Endodermal cell (in vitro differentiated cells): Measurements from ENCODE around the gene GCHFR. TPM values are rescaled to one million over a fixed set of nuclear protein-coding genes. Genes with fewer than 3 reads are reported as not detected.
A peak's percentile ranks its signal among the peaks of the same experiment; 100 is the strongest.

ENCODE experiments used
- DNase-seq: peaks from one replicate; pipeline ENCODE4 v3.0.0-alpha.2; 2017
- H3K27ac ChIP-seq: 2 replicates; pipeline ENCODE4 v1.5.1; 2013; ENCODE audit warnings: mild to moderate bottlenecking, low read depth, low read length, moderate library complexity
- H3K27me3 ChIP-seq: 2 replicates; pipeline ENCODE4 v1.6.1; 2013; ENCODE audit warnings: mild to moderate bottlenecking, low read length, moderate library complexity; ENCODE audit not compliant: insufficient read depth, control insufficient read depth, poor library complexity, severe bottlenecking
- H3K36me3 ChIP-seq: 2 replicates; pipeline ENCODE4 v1.7.0; 2013; ENCODE audit warnings: mild to moderate bottlenecking, low read length, moderate library complexity; ENCODE audit not compliant: control insufficient read depth, insufficient read depth
- H3K4me1 ChIP-seq: one replicate; pipeline ENCODE4 v1.7.0; 2013; ENCODE audit warnings: low read length; ENCODE audit not compliant: control insufficient read depth, insufficient read depth
- H3K4me3 ChIP-seq: 2 replicates; pipeline ENCODE4 v1.5.1; 2013; ENCODE audit warnings: mild to moderate bottlenecking, low read length, moderate library complexity
- H3K9ac ChIP-seq: 2 replicates; pipeline ENCODE4 v1.6.1; 2013; ENCODE audit warnings: mild to moderate bottlenecking, low read length, moderate library complexity; ENCODE audit not compliant: poor library complexity, severe bottlenecking; ENCODE audit errors: extremely low read depth
- H3K9me3 ChIP-seq: 2 replicates; pipeline ENCODE4 v1.6.1; 2013; ENCODE audit warnings: mild to moderate bottlenecking, low read length, moderate library complexity; ENCODE audit not compliant: control insufficient read depth
- H3K27ac Mint-ChIP-seq: 2 replicates; pipeline ENCODE4 v1.8.0; 2020; ENCODE audit warnings: mixed read lengths
- H3K27me3 Mint-ChIP-seq: 2 replicates; pipeline ENCODE4 v1.8.0; 2021; ENCODE audit warnings: mild to moderate bottlenecking, mixed read lengths; ENCODE audit not compliant: insufficient read depth
- H3K36me3 Mint-ChIP-seq: 2 replicates; pipeline ENCODE4 v1.8.0; 2020; ENCODE audit warnings: low read depth, mixed read lengths
- H3K4me1 Mint-ChIP-seq: 2 replicates; pipeline ENCODE4 v1.8.0; 2020; ENCODE audit warnings: mixed read lengths
- H3K4me3 Mint-ChIP-seq: 2 replicates; pipeline ENCODE4 v1.8.0; 2020; ENCODE audit warnings: mild to moderate bottlenecking, moderate library complexity, mixed read lengths
- H3K9me3 Mint-ChIP-seq: 2 replicates; pipeline ENCODE4 v1.8.0; 2020; ENCODE audit warnings: mild to moderate bottlenecking, mixed read lengths
- WGBS, 2 experiments: methylation state at CpG; one replicate each; pipeline versions ENCODE4 v1.1.5 to v1.1.7; 2013; ENCODE audit warnings: missing lambda C conversion rate in 2 of 2, mixed read lengths in 1 of 2; ENCODE audit not compliant: insufficient coverage in 1 of 2, insufficient read length in 1 of 2; 5-methylcytosine and 5-hydroxymethylcytosine counted together
- total RNA-seq, 2 donors: library from RNA; stranded (reverse); fragmentation: NEBNext Ultra II Directional in 1 of 2; extraction: Animal tissue kit (Norgen Biotek cat#: 25700) in 1 of 2; gene quantifications; 2 replicates in 1 of 2; 3 replicates in 1 of 2; pipeline ENCODE4 v1.2.1, GENCODE V29; 2021
- TF ChIP-seq, protein P1 (sequence below): fragments of 200-600 bp; sonication (generic); conservative IDR thresholded peaks from 2 replicates; pipeline ENCODE4 v1.5.0; 2021; ENCODE audit warnings: antibody characterized with exemption, mild to moderate bottlenecking

Gene GCHFR
- total RNA-seq, 2 donors from 2014 or later: 33.6 to 47.1 TPM

- no peak for DNase-seq
- H3K9ac ChIP-seq: no peak overlapping the region
- TF ChIP-seq, protein P1, sequence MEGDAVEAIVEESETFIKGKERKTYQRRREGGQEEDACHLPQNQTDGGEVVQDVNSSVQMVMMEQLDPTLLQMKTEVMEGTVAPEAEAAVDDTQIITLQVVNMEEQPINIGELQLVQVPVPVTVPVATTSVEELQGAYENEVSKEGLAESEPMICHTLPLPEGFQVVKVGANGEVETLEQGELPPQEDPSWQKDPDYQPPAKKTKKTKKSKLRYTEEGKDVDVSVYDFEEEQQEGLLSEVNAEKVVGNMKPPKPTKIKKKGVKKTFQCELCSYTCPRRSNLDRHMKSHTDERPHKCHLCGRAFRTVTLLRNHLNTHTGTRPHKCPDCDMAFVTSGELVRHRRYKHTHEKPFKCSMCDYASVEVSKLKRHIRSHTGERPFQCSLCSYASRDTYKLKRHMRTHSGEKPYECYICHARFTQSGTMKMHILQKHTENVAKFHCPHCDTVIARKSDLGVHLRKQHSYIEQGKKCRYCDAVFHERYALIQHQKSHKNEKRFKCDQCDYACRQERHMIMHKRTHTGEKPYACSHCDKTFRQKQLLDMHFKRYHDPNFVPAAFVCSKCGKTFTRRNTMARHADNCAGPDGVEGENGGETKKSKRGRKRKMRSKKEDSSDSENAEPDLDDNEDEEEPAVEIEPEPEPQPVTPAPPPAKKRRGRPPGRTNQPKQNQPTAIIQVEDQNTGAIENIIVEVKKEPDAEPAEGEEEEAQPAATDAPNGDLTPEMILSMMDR: no peak
- H3K4me1 Mint-ChIP-seq: peaks cover 6% of the 10 kb centered on the region
- no peaks in the 10 kb centered on the region for H3K27me3 ChIP-seq
- peaks cover 38% of the 10 kb centered on the region for H3K36me3 ChIP-seq
- peaks cover 19% of the 10 kb centered on the region for H3K36me3 Mint-ChIP-seq
- H3K27me3 Mint-ChIP-seq: no peaks in the 10 kb centered on the region
- no peak overlapping the region for H3K4me3 Mint-ChIP-seq
- H3K4me3 ChIP-seq: no peak overlapping the region
- 97% methylated on average over 4 of the region's 4 CpGs; no CpG with 5 or more reads in 1 of the 2 experiments for WGBS, 2 experiments
- H3K4me1 ChIP-seq: no peaks in the 10 kb centered on the region
- H3K9me3 Mint-ChIP-seq: no peaks in the 10 kb centered on the region
- no peak overlapping the region for H3K27ac Mint-ChIP-seq
- no peaks in the 10 kb centered on the region for H3K9me3 ChIP-seq
- H3K27ac ChIP-seq: no peak overlapping the region
Observed at GRCh38 chr15:40750885-40751284, 13.0 kb upstream of the GCHFR start.

GRCh38 chr15:40751745-40752144 is 12.1 kb upstream of the GCHFR start:
- TF ChIP-seq, protein P1: no peak
- peaks cover 19% of the 10 kb centered on the region for H3K36me3 Mint-ChIP-seq
- 94 to 98% methylated on average over 6 to 12 of the region's 12 CpGs for WGBS, 2 experiments
- Histone ChIP-seq H3K27ac (no peak overlapping the region), H3K4me3 (no peak overlapping the region), H3K9ac (no peak overlapping the region), H3K27me3 (no peaks in the 10 kb centered on the region), H3K36me3 (peaks cover 38% of the 10 kb centered on the region), H3K4me1 (no peaks in the 10 kb centered on the region), H3K9me3 (no peaks in the 10 kb centered on the region)
- no peak for DNase-seq
- H3K4me3 Mint-ChIP-seq: no peak overlapping the region
- H3K9me3 Mint-ChIP-seq: no peaks in the 10 kb centered on the region
- H3K27ac Mint-ChIP-seq: no peak overlapping the region
- peaks cover 7% of the 10 kb centered on the region for H3K4me1 Mint-ChIP-seq
- no peaks in the 10 kb centered on the region for H3K27me3 Mint-ChIP-seq

DNA sequence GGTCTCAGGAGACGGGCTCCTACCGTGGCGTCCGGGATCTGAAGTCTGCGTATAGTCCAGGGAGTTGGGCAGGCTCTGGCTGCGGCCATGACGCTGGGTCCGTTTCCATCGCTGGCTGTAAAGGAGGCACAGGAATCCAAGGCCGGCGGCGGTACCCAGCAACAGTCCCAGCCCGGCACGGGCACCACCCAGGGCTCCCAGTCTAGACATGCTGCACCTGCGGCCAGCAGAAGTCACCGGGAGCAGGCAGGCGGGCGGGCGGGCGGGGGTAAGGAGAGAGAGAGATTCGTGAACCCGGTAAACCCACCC is 9.3 kb upstream of the GCHFR start:
- Histone ChIP-seq H3K27me3 (no peaks in the 10 kb centered on the region), H3K9ac (peak overlapping the region; percentile 69), H3K27ac (peak overlapping the region; percentile 92), H3K36me3 (peaks cover 33% of the 10 kb centered on the region), H3K4me3 (peak overlapping the region; percentile 86), H3K9me3 (no peaks in the 10 kb centered on the region), H3K4me1 (no peaks in the 10 kb centered on the region)
- H3K4me1 Mint-ChIP-seq: peaks cover 9% of the 10 kb centered on the region
- peaks cover 16% of the 10 kb centered on the region for H3K36me3 Mint-ChIP-seq
- peak; percentile 66 for DNase-seq
- no peaks in the 10 kb centered on the region for H3K27me3 Mint-ChIP-seq
- WGBS, 2 experiments: 4 to 9% methylated on average over 14 to 22 of the region's 22 CpGs
- TF ChIP-seq, protein P1: no peak
- peak overlapping the region; percentile 91 for H3K27ac Mint-ChIP-seq
- no peaks in the 10 kb centered on the region for H3K9me3 Mint-ChIP-seq
- peak overlapping the region; percentile 89 for H3K4me3 Mint-ChIP-seq
